PC-9 (cell line): ENCODE data around the gene SPAG9. TPM values are rescaled to one million over a fixed set of nuclear protein-coding genes. Genes with fewer than 3 reads are reported as not detected.

ENCODE experiments used
- BruUV-seq: library from RNA; stranded (reverse); fragments of 400-500 nt; replicated peaks from 2 replicates; lab custom pipeline; 2021; lab: Mats Ljungman, UMichigan
- CTCF ChIA-PET: fragments of 300-600 bp; sonication (Branson Sonifier 250); formaldehyde crosslinking; loops from one replicate; lab custom pipeline; 2022; ENCODE audit warnings: antibody characterized with exemption; lab: Charles Lee
- POLR2A ChIA-PET: fragments of 300-600 bp; sonication (Branson Sonifier 250); formaldehyde crosslinking; loops from one replicate; lab custom pipeline; 2022; ENCODE audit warnings: antibody characterized with exemption; ENCODE audit not compliant: unreplicated experiment; lab: Charles Lee
- DNase-seq, 2 experiments: peaks; one replicate each; pipeline versions ENCODE4 v3.0.0 to v3.0.0-alpha.2; 2015 to 2022; ENCODE audit warnings: mixed read lengths in 1 of 2
- H2AFZ ChIP-seq: fragments of 200-600 bp; sonication (generic); 2 replicates; pipeline ENCODE4 v1.8.1; 2017; ENCODE audit warnings: antibody characterized with exemption
- H3F3A ChIP-seq: fragments of 200-600 bp; sonication (generic); 2 replicates; pipeline ENCODE4 v1.8.1; 2017; ENCODE audit warnings: antibody characterized with exemption, mild to moderate bottlenecking, low read depth; ENCODE audit not compliant: insufficient read depth
- H3K27ac ChIP-seq: fragments of 200-600 bp; sonication (generic); 2 replicates; pipeline ENCODE4 v1.6.1; 2016; ENCODE audit warnings: mixed run types
- H3K27me3 ChIP-seq: fragments of 200-600 bp; sonication (generic); 2 replicates; pipeline ENCODE4 v1.6.1; 2016; ENCODE audit warnings: low read depth, mixed run types; ENCODE audit not compliant: insufficient read depth
- H3K36me3 ChIP-seq: fragments of 200-600 bp; sonication (generic); 2 replicates; pipeline ENCODE4 v1.6.1; 2016; ENCODE audit warnings: low read depth, mixed run types
- H3K4me1 ChIP-seq: fragments of 200-600 bp; sonication (generic); replicated peaks from 2 replicates; pipeline ENCODE4 v1.6.1; 2016; ENCODE audit warnings: mixed run types; ENCODE audit not compliant: insufficient read depth
- H3K4me2 ChIP-seq: fragments of 200-600 bp; sonication (generic); 2 replicates; pipeline ENCODE4 v1.6.1; 2017; ENCODE audit warnings: mixed run types
- H3K4me3 ChIP-seq: fragments of 200-600 bp; sonication (generic); 2 replicates; pipeline ENCODE4 v1.6.1; 2016; ENCODE audit warnings: mixed run types
- H3K79me2 ChIP-seq: fragments of 200-600 bp; sonication (generic); 2 replicates; pipeline ENCODE4 v1.6.1; 2017; ENCODE audit warnings: low read depth, mixed run types
- H3K9me2 ChIP-seq: fragments of 200-600 bp; sonication (generic); 2 replicates; pipeline ENCODE4 v1.8.1; 2017; ENCODE audit warnings: mild to moderate bottlenecking; ENCODE audit not compliant: insufficient read depth
- H3K9me3 ChIP-seq: fragments of 200-600 bp; sonication (generic); 2 replicates; pipeline ENCODE4 v1.8.1; 2016; ENCODE audit warnings: low read depth; ENCODE audit not compliant: insufficient read depth
- H4K20me1 ChIP-seq: fragments of 200-600 bp; sonication (generic); 2 replicates; pipeline ENCODE4 v1.8.1; 2017; ENCODE audit not compliant: insufficient read depth
- EZH2 ChIP-seq: fragments of 200-600 bp; sonication (generic); IDR thresholded peaks from 2 replicates; pipeline ENCODE4 v1.8.0; 2017; ENCODE audit warnings: antibody characterized with exemption, low read depth
- intact Hi-C: fragments of 100-400 bp; cut with micrococcal nuclease; formaldehyde crosslinking; loops from one replicate; pipeline ENCODE4 v1.10.0; 2022; ENCODE audit not compliant: unreplicated experiment
- total RNA-seq: library from RNA; stranded (reverse); gene quantifications from 2 replicates; pipeline ENCODE4 v1.2.3, GENCODE V29; 2021
- TF ChIP-seq, protein P1 (sequence below): fragments of 200-600 bp; sonication (generic); conservative IDR thresholded peaks from 2 replicates; pipeline ENCODE4 v1.6.1; 2017; ENCODE audit warnings: mixed run types, antibody characterized with exemption, mild to moderate bottlenecking, moderate library complexity

Gene SPAG9
- total RNA-seq, 1 experiment from 2014 or later, result 51.8 TPM

DNA sequence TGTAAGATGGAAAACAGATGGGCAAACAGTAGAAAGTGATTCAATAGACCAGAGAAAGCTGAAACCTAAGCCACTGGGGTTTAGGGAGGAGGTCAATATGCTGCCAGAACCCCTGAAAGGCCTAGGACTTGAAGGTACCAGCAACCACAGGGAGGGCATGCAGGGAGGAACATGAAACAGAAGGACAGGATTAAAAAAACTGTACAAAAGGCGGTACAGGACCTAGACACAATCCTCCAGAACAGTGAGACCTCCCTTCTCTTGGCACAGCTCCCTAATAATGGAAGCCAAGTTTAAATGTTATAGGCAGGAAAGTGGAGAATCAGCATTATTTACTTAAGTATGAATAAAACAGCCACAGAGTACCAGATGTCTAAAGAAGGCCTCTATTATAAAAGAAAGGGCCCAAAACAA lies 105.5 kb downstream of the SPAG9 start:
- Histone ChIP-seq H3K4me3 (no peak overlapping the region), H3K79me2 (no peaks in the 10 kb centered on the region), H3K4me1 (no peaks in the 10 kb centered on the region), H3K9me3 (no peaks in the 10 kb centered on the region), H3K9me2 (no peaks in the 10 kb centered on the region), H3K27ac (no peak overlapping the region), H3K4me2 (no peak overlapping the region), H3K27me3 (no peaks in the 10 kb centered on the region), H3K36me3 (0 out of 2 replicates have a peak, but pooled peaks cover 5% of the 10 kb centered on the region), H2AFZ (no peak overlapping the region), H3F3A (peaks cover 7% of the 10 kb centered on the region), H4K20me1 (no peaks in the 10 kb centered on the region)
- DNase-seq, result no peak
- intact Hi-C loops, result no loop called here
- ChIA-PET CTCF (no interaction called here), POLR2A (no interaction called here)
- TF ChIP-seq, protein P1, sequence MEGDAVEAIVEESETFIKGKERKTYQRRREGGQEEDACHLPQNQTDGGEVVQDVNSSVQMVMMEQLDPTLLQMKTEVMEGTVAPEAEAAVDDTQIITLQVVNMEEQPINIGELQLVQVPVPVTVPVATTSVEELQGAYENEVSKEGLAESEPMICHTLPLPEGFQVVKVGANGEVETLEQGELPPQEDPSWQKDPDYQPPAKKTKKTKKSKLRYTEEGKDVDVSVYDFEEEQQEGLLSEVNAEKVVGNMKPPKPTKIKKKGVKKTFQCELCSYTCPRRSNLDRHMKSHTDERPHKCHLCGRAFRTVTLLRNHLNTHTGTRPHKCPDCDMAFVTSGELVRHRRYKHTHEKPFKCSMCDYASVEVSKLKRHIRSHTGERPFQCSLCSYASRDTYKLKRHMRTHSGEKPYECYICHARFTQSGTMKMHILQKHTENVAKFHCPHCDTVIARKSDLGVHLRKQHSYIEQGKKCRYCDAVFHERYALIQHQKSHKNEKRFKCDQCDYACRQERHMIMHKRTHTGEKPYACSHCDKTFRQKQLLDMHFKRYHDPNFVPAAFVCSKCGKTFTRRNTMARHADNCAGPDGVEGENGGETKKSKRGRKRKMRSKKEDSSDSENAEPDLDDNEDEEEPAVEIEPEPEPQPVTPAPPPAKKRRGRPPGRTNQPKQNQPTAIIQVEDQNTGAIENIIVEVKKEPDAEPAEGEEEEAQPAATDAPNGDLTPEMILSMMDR, result no peak
- TF ChIP-seq EZH2, result no peak
- BruUV-seq, result no TSS peak

DNA sequence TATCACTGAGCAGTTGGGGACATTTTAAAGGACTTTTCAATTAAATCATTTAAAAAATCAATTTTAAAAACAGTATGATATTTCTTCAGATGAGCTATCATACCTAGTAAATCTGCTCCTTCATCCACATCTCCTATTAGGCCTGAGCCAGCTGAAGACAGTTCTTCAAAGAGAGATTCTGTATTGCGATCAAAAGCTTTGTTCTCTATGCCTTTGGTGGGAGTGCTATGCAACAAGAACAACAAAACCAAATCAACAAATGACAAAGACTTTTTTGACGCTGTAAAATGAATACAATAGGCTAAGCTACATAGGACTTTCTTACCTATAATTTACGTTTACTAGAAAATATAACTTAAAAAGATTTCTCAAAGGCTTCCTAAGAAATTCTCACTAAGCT lies 106.5 kb downstream of the SPAG9 start:
- POLR2A ChIA-PET, result interaction anchor here (0.6 kb wide), 1 partner anchor 83 kb away, joined by 4 read pairs; no protein-coding TSS in a partner anchor
- no peak overlapping the region for H2AFZ ChIP-seq
- no peaks in the 10 kb centered on the region for H4K20me1 ChIP-seq
- H3K79me2 ChIP-seq, result no peaks in the 10 kb centered on the region
- H3K27me3 ChIP-seq, result no peaks in the 10 kb centered on the region
- no peak for TF ChIP-seq EZH2
- TF ChIP-seq, protein P1, result no peak
- BruUV-seq, result no TSS peak
- intact Hi-C loops, result no loop called here
- no peaks in the 10 kb centered on the region for H3K4me1 ChIP-seq
- H3K9me2 ChIP-seq, result no peaks in the 10 kb centered on the region
- peaks cover 7% of the 10 kb centered on the region for H3F3A ChIP-seq
- 0 out of 2 replicates have a peak, but pooled peaks cover 5% of the 10 kb centered on the region for H3K36me3 ChIP-seq
- H3K4me2 ChIP-seq, result no peak overlapping the region
- CTCF ChIA-PET, result no interaction called here
- H3K4me3 ChIP-seq, result no peak overlapping the region
- no peak for DNase-seq
- no peak overlapping the region for H3K27ac ChIP-seq
- no peaks in the 10 kb centered on the region for H3K9me3 ChIP-seq

DNA sequence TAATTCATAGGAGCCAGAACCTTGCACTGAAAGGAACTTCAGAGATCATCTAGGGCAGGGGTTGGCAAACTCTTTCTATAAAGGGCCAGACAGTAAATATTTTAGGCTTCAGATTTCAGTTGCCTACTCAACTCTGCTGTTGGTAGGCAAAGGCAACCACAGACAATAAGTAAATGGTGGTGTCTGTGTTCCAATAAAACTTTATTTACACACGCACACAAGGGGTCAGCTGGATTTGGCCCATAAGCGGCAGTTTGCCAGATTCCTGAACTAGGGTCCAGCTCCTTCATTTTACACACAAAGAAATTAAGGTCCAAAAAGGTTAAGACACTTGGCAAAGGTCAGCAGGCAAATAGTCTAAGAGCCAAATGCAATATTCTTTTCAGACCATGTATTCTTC lies 107.3 kb downstream of the SPAG9 start:
- intact Hi-C loops, result no loop called here
- peaks cover 7% of the 10 kb centered on the region for H3F3A ChIP-seq
- no peaks in the 10 kb centered on the region for H3K79me2 ChIP-seq
- no peak overlapping the region for H3K27ac ChIP-seq
- DNase-seq, result no peak
- TF ChIP-seq, protein P1, result no peak
- no peak for TF ChIP-seq EZH2
- POLR2A ChIA-PET, result no interaction called here
- H3K4me1 ChIP-seq, result no peaks in the 10 kb centered on the region
- no peak overlapping the region for H2AFZ ChIP-seq
- H3K36me3 ChIP-seq, result 0 out of 2 replicates have a peak, but pooled peaks cover 5% of the 10 kb centered on the region
- CTCF ChIA-PET, result no interaction called here
- no peaks in the 10 kb centered on the region for H4K20me1 ChIP-seq
- no peak overlapping the region for H3K4me3 ChIP-seq
- no peak overlapping the region for H3K4me2 ChIP-seq
- H3K9me3 ChIP-seq, result no peaks in the 10 kb centered on the region
- no peaks in the 10 kb centered on the region for H3K27me3 ChIP-seq
- H3K9me2 ChIP-seq, result no peaks in the 10 kb centered on the region
- no TSS peak for BruUV-seq
